DMS153 (cell line): Measurements from ENCODE around the gene CFAP46.

Experiments used
- DNase-seq: peaks from one replicate; lab custom pipeline; 2025; lab: John Stamatoyannopoulos, UW

CFAP46 gene

GRCh38 chr10:132942101-132943057, at the start of gene CFAP46:
Gene CFAP46 (minus strand): TSS chr10:132942570. CDS start chr10:132942484, 86 bp downstream.
- DNase-seq, result no peak

- no peak for DNase-seq
These were observed 49.5 kb upstream of the CFAP46 start for GRCh38 chr10:132991706-132992432.

- no peak for DNase-seq
These were observed 48.5 kb upstream of the CFAP46 start for GRCh38 chr10:132990684-132991545.

GRCh38 chr10:132989476-132990415, 47.4 kb upstream of the CFAP46 start:
- DNase-seq, result no peak

- DNase-seq, result no peak
These were observed 46.6 kb upstream of the CFAP46 start for GRCh38 chr10:132988988-132989387.

GRCh38 chr10:132987671-132988571, 45.6 kb upstream of the CFAP46 start:
- peak; percentile 81 for DNase-seq

GRCh38 chr10:132986978-132987377, 44.6 kb upstream of the CFAP46 start:
- no peak for DNase-seq

- DNase-seq, result no peak
These were observed 44.2 kb upstream of the CFAP46 start for GRCh38 chr10:132986576-132986975.

GRCh38 chr10:132986076-132986475, 43.7 kb upstream of the CFAP46 start:
- no peak for DNase-seq

GRCh38 chr10:132985546-132985900, 43.2 kb upstream of the CFAP46 start:
- no peak for DNase-seq

GRCh38 chr10:132984801-132985545, 42.6 kb upstream of the CFAP46 start:
- DNase-seq, result no peak

- no peak for DNase-seq
These were observed 41.6 kb upstream of the CFAP46 start for GRCh38 chr10:132984008-132984295.

- no peak for DNase-seq
These were observed 41.1 kb upstream of the CFAP46 start for GRCh38 chr10:132983252-132984007.

- no peak for DNase-seq
These were observed 40.1 kb upstream of the CFAP46 start for GRCh38 chr10:132982301-132982989.

GRCh38 chr10:132981746-132982145, 39.4 kb upstream of the CFAP46 start:
- DNase-seq, result no peak

- DNase-seq, result no peak
These were observed 38.8 kb upstream of the CFAP46 start for GRCh38 chr10:132981173-132981555.

- DNase-seq, result no peak
These were observed 38.2 kb upstream of the CFAP46 start for GRCh38 chr10:132980426-132981172.
